HPDE6-E6E7 (cell line): ENCODE data around the gene ITIH6.

Experiments
- DNase-seq: peaks from one replicate; pipeline ENCODE4 v3.0.0; 2011; ENCODE audit warnings: missing footprints; ENCODE audit errors: extremely low spot score

Gene ITIH6

GRCh38 chrX:54715621-54716020 is 82.4 kb downstream of the ITIH6 start:
- peak; percentile 28 for DNase-seq

DNA sequence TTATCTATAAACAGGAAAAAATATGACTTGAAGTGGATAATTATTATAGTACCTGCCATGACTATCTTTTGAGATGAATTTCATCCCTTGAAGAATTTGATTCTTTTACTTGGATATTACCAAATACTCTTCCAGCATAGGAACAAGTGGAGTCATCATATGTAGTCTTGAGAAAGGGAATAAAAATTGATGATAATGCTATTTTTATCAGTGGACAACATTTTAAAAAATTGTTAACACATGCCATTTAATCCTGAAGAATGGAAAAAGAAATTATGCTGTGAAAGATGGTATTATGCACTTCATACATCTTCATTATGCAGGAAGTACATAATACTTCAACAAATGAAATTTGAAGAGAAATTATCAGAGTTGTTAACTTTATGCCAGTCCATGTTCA is 83.6 kb downstream of the ITIH6 start:
- DNase-seq: no peak

DNA sequence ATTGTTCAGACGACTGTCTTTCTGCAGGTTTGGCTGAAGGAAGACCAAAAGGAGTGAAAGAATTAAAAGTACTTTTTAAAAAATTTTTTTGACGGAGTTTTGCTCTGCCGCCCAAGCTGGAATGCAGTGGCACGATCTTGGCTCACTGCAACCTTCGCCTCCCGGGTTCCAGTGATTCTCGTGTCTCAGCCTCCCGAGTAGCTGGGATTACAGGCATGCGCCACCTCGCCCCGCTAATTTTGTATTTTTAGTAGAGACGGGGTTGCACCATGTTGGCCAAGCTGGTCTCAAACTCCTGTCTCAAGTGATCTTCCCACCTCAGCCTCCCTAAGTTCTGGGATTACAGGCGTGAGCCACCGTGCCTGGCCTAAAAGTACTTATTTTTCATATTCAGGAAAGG is 86.3 kb downstream of the ITIH6 start:
- no peak for DNase-seq

DNA sequence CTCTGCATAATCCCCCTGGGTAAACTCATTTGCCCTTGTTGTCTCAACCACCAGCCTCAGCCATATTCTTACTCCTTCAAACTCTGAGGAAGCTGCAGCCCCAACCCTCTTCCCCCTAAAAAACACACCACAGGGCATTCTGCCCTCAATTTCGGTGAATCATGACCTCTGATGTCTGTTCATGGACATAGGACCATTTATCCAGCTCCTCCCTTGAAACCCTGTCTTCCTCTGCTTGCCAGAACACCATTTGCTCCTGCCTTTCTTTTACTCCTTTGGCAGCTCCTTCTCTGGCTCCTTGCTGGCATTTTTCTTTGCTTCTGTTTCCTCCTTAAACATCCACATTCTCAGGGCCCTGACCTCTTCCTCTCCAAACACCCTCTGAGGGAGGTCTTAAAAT is 87.1 kb downstream of the ITIH6 start:
- DNase-seq: no peak

- no peak for DNase-seq
These were observed 89.7 kb downstream of the ITIH6 start for GRCh38 chrX:54708404-54708803.
